Iris pigment epithelial cell (primary cell): ENCODE data around the gene APBB2.
"Not testable (repeated sequence)": the region's sequence is repeated elsewhere in the genome, so short reads cannot be mapped to it uniquely, and the experiment has no call there.

Source experiments
- DNase-seq: peaks from one replicate; pipeline ENCODE4 v3.0.0-alpha.2; 2011; ENCODE audit warnings: low read depth

APBB2 gene

DNA sequence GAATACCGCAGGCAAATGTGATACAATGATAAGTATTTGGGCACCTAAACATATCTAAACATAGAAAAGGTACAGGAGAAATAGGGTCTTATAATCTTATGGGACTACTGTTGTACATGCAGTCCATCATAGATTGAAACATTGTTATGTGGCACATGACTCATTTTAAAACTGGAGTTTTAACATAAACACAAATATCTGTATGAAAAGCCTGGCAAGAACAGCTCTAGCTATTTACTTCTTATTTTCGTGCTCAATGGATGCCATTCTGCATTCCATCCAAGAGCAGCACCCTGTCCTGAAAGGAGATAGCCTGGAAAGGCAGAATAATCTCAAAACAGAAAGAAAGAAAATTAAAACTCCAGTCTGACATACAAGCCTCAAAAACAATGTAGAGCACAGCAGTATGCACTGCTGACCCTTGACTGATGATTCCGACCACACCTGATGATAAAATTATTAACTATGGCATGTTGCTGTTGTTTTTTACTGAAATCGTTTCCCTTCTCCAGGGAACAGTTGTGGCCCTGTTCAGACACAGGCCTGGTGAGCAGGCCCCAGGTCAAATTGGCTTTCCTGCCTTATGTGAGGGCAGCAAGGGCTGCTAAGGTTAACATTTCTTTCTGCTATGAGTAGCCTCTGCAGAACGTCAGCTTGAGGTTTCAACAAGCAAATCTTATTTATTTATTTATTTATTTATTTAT is 152.7 kb downstream of the APBB2 start:
- DNase-seq: peak; percentile 69

DNA sequence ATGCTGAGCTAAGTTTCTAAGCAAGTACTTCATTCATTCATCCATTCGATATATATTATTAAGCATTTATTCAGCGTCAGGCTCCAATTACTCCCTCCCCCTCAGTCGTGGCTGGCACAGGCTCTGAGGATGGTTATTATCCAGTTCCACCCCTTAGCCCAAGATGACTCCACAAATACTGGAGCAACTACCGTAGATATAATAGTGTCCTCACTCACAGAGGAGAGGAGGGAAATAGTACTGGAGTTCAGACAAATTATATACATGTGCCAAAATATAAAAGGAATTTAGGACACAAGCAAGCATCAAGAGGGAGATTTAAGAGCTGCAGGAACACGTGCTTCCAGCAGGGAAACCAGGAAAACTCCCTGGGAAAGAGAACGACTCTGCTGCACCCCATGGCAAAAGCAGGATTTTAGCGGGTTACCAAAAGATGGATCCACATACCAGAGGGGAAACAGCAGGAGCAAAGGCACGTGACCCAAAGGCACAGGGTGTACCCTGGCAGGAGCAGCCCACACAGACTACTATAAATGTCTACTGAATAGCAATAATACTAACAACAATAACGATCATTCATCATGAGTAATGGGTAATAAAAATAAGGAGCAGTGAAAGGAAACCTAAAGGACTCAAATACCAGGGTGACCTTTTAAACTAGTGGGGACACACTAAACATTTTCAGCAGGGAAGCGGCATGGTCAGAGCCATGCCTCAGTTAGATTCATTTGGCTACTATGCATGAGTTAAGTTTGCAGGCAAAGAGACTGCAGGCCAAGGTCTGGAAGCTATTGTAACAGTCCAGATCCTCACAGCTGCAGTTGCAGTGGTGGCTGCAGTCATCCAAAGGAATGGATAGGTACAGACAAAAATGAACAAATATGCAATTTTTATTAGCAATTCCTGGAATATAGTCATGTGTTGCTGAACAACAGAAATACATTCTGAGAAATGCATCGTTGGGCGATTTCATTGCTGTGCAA is 153.7 kb downstream of the APBB2 start:
- DNase-seq: no peak

DNA sequence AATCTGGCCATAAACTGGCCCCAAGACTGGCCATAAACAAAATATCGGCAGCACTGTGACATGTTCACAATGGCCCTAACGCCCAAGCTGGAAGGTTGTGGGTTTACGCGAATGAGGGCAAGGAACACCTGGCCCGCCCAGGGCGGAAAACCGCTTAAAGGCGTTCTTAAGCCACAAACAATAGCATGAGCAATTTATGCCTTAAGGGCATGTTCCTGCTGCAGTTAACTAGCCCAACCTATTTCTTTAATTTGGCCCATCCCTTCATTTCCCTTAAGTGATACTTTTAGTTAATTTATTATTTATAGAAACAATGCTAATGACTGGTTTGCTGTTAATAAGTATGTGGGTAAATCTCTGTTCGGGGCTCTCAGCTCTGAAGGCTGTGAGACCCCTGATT is 154.9 kb downstream of the APBB2 start:
- DNase-seq: not testable (repeated sequence)

DNA sequence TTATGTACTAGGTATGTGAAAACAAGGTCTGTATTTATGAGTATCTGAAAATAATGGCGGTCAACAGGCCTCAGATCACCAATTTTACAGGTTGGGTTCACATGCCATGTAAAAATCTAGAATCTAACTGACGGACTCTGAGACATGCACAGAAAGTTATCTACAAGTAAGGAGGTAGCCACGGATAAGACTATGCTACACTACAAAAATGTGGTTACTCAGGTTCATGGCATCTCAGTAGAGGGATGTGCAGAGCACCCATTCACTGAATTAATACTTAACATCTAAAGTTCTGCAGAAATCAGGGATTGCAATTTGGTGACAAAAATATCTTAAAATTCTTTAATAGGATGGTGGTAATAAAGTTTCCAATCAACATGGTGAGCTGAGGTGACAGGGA is 155.9 kb downstream of the APBB2 start:
- DNase-seq: peak; percentile 78

DNA sequence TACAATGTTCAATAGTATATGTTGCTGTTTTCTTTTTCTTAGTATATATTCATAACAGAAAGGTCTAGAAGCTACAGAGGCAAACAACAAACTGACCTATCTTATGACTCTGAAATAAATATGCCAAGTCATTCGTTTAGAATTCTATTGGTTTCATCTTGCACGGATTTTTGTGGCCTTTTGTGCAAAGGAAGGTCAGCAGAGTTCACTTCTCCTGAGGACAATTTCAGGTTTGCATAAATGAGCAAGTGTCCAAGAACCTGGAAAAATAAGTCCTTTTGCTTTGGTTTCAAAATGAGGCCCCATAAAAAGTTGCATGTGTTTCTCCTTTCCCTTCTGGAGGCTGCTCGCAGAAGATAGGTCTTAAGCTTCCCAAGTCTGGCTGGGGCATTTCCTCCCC is 156.9 kb downstream of the APBB2 start:
- peak; percentile 77 for DNase-seq

DNA sequence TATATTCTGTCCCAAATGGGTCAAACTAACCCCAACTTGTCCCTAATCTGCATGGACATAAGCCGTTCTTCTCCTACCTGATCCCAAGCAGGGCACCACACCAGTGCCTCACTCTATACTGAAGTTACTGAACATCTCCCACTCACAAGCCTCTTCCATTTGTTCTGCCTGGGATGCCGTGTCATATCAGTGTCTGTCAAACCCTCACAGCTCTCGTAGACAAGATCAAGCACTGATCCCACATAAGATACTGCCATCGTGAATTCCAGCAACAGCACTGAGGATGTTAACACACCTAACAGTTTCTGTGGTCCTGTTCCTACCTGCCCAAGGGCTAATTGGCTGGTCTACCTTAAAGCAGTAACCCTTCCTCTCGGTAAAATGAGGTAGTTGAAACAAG is 162.1 kb downstream of the APBB2 start:
- no peak for DNase-seq

DNA sequence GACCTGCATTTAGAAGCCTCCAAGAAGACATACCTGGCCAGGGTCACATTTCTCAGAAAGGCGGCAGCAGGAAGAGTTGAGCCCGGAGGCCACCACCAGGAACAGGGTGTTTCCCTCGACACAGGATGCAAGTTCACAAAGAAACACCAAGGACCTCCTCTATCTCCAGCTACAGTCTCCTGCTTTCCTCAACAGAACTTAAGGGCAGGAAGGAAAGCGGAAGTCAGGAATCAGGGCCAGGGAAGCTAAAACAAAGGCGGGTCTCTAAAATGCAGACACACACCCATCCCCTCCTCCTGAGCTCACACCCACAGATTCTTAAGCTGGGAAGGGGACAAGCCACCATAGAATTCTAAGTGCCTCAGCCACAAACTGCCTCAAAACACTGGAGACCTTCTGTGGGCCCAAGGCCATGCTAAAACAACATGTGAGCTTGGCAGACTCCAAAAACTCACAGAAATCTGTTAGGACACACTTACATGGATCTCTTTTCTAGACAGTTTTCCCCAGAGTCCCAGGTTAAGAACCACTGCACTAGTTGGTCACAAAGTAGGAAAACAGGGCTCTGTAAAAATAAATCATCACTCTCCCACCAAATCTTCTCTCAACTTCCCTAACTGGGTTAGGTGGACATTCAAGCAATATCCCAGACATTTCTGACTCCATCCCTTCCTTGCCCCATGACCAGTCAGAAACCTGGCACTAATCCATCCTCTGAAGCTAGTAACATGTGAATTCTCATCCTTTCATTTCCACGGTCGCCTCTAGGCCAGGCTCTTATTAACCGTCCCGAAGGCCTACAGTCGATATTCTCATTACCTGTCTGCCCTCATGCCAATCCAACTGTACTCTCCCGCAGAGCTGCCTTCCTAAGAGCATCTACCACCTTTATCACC is 163.2 kb downstream of the APBB2 start:
- no peak for DNase-seq

DNA sequence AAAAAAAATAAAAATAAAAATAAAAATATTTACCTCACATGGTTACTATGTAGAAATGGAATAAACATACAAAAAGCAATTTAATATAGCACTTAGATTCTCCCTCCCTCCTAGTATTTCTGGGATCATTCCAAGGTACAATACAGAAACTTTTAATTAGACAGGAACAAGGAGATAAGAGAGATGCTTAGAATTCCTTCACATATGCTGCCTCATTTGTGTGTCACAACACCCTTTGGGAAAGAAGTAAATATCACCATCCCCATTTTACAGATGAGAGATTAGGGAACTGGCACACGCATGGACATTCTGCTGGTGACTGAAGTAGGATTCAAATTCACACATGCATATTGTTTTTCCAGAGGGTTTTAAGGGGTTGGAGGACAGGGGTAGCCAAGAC is 164.2 kb downstream of the APBB2 start:
- DNase-seq: peak; percentile 21

DNA sequence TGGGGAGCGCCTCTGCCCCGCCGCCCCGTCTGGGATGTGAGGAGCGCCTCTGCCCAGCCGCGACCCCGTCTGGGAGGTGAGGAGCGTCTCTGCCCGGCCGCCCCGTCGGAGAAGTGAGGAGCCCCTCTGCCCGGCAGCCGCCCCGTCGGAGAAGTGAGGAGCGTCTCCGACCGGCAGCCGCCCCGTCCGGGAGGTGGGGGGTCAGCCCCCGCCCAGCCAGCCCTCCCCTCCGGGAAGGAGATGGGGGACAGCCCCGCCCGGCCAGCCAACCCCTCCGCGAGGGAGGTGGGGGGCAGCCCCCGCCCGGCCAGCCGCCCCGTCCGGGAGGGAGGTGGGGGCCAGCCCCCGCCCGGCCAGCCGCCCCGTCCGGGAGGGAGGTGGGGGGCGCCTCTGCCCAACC is 165.2 kb downstream of the APBB2 start:
- DNase-seq: not testable (repeated sequence)

DNA sequence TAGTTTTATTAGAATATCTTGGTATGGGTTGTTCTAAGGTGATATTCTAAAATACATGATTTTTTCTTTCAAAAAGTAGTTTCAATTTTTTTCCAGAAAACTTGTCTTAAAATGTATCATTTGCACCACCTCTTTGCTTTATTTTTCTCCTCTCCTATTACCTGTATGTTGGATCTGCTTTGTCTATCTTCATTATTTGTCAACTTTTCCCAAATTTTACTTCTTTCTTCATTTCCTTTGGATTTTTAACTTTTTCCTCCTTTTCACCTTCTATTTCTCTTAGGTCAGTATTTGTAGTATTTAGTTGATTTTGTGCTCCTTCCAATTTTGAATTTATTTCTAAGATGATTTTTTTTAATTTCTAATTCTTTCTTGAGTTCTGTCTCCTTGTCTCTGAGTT is 169.6 kb downstream of the APBB2 start:
- no peak for DNase-seq

DNA sequence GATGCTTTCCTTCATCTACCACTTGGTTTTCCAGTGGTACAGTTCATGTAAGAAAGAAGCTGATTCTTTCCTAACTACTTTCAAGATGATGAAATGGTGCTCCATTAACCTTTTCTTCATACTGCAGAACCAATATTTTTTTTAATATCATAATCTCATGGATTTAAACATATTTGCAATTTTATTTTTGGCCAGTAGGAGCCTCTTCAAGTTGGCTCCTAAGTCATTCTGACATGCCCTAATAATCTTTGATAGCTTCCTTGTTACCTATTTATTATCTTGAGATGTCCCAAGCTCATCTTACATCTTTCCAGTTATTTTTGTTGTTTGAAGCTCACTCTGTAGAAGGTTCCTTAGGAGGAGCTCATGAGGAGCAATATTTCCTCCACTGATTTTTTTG is 170.2 kb downstream of the APBB2 start:
- DNase-seq: no peak

DNA sequence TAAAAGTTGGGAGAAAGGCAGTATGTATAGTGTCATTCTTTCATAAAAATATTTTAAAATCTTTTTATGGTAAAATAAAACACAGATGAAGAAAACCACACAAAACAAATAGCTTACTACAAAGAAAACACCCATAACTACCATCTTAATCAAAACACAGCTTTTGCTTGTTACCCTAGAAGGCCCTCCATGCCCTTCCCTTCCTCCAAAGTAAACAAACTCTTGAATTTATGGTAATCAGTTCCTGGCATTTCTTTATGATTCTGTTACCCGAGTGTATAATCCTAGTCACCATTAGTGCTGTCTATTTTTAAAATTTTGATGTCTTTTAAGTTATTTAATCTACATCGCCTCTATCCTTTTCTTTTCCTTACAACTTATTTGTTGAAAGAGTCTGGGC is 170.9 kb downstream of the APBB2 start:
- DNase-seq: no peak

DNA sequence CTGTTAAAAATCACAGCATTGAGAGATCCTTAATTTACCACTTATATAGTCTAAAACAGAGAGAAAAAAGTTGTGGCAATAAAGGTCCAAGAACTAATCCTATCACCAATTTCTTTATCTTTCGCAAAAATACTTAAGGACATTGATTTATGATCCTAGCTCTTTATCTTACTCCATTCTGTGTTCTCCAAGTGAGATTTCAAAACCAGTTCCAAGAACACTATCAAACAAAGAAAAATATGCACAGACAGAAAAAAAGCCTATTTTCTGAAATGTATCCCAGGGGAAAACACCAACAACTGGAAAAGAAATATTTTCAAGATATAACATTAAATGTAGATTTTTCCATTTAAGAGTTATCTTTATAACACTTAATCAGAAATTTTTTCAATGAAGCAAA is 172.8 kb downstream of the APBB2 start:
- no peak for DNase-seq

DNA sequence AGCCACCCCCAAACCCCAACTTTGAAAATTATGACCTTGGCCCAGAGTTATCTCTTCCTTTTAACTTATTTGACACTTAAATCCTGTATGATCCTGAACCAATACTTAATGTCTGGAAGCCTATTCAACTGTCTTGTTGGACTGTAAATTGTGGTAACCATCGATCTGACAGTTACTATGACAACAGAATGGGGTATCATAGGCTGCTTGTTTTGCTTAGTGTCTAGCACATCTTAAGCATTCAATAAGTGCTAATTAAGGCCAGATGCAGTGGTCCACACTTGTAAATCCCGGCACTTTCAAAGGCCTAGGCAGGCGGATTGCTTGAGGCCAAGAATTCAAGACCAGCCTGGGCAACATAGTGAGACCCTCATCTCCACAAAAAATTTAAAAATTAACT is 175.0 kb downstream of the APBB2 start:
- no peak for DNase-seq

DNA sequence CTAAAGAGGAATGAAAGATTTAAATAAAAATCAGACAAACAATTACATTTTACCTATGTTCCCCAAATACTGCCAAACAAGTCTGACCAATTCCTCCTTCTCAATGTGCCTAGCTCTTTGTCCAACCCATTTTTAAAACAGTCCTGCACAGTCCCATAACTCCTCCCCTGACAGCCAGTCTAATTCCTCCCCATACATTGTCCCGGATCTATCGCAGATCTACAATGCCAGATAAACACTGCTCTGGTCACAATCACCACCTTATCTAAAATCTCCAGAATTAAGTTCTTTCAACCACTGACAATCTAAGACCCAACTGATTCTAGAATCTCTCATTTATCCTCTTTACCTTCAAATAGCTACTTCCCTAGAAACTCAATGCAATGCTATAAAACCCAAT is 176.0 kb downstream of the APBB2 start:
- no peak for DNase-seq

DNA sequence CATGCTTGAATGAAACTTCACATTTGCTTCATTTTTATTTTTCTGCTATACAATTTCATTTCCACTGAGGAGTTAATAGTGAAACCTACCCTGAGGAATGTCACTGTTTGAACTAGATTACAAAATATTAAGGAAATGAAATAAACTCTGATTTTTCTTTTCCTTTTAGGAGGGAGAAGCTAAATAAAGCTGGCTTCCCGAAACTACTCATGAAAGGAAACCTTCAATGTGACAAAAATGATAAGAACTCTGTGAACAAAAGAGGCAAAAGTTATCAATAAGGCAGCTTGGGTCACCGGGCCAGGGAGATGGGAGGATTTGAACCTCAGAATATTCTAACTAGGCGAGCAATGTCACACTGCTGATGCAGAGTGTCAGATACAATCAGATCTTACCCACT is 185.2 kb downstream of the APBB2 start:
- peak; percentile 13 for DNase-seq

DNA sequence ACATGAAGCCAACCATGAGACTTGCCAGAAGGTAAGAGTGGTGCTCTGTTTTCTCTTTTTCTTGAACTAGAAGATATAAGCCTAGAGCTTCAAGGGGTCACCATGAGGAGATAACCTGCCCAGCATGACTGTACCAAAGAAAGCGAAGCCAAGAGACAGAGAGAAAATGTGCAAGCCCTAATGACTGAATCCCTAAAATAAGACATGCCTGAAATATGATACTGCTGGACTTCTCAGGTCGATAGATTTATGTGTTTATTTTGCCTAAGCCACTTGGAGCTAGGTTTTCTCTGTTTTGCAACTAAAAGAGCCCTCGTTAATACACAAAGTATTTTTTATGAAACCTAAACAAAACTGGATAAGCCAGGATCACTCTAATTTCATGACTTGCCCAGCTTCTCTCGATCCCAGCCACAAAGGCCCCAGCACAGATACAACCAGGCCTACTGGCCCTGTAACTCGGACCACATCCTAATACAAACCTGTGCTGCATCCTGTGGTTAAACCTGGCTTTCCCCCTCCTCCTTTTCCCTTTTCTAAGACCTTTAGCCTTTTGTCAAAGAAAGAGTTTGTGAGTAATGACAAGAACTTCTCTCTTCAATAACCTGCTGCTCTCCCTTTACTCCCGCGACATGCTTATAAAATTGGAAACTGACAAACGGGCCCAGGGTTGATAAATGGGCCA is 185.8 kb downstream of the APBB2 start:
- peak; percentile 84 for DNase-seq

DNA sequence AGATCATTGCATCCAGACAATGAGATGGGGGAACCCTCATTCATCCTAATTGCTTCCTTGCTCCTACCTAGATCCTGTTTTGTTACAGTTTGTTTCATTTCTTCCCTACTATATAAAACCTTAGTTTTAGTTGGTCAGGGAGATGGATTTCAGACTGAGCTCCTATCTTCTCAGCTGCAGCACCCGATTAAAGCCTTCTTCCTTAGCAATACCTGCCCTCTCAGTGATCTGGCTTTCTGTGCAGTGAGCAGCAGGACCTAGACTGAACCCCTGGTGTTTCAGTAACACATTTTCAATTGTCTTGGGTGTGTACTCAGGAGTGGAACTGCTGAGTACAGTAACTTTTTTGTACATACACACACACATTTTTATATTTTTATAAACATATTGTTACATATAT is 187.4 kb downstream of the APBB2 start:
- no peak for DNase-seq

DNA sequence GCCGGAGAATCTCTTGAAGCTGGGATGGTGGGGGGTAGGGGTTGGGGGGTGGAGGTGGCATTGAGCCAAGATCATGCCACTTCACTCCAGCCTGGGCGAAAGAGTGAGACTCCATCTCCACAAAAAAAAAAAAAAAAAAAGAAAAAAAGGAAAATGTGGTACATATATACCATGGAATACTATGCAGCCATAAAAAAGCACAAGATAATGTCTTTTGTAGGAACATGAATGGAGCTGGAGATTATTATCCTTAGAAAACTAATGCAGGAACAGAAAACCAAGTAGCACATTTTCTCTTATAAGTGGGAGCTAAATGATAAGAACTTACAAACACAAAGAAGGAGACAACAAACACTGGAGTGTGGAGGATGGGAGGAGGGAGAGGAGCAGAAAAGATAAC is 188.5 kb downstream of the APBB2 start:
- DNase-seq: no peak

DNA sequence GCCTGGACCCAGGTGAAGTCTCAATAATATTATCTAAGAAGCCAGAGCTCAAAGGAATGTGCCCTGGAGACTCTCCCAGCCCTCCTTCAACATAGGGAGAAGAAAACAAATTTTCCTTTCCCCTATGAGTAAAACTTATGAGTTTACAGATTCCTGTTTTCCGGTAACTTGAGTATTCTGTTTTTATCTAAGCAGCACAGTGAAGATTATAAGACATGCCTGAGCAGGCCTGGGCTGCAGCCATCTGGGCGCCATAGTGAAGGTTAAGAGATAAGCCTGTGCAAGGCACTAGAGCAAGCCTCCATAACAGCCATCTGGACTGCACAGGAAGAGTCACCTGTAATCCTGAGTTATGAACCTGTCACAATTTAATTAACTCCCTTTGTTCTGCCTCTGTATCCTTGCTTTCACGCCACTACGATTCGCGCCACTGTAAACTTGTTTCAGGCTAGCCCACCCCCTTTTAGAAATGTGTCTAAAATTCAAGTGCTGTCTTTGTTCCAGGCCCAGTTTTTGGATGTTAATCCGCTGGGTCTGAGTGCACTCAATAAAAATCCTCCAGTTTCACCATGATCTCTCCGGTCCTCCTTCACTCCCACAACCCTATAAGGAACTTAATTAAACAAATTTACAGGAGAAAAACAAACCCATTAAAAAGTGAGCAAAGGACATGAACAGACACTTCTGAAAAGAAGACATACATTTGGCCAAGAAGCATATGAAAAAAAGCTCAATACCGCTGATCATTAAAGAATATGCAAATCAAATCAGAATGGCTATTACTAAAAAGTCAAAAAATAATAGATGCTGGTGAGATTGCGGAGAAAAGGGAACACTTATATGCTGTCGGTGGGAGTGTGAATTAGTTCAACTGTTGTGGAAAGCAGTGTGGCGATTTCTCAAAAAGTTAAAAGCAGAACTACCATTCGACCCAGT is 189.5 kb downstream of the APBB2 start:
- peak; percentile 64 for DNase-seq

DNA sequence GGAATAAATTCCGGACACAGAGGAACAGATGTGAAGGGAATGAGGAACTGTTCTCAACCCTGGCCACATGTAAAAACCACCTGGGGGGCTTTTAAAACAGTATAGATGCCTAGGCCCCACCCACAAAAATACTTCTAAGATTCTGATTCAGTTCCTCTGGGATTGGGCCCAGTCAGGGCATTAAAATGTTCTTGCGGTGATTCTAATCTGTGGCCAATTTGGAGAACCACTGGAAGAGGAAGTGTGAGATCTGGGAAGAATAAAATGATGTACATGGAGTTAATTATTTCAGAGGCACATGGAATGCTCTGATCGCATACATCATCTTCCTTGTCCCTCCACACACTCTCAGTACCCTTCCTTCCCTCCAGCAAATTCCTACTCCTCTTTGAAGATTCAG is 192.2 kb downstream of the APBB2 start:
- peak; percentile 17 for DNase-seq
